GM18502 (cell line): ENCODE results near the gene FBXL15.

Experiments
- ATAC-seq: cut with Tn5 transposase; IDR thresholded peaks from one replicate; pipeline ENCODE4 v1.9.1; 2021; ENCODE audit warnings: mild to moderate bottlenecking; ENCODE audit not compliant: unreplicated experiment, poor library complexity

The FBXL15 gene

GRCh38 chr10:102409604-102410428, 10.8 kb upstream of the FBXL15 start:
- no peak for ATAC-seq

- ATAC-seq, result no peak
Observed at GRCh38 chr10:102410429-102411073, 10.1 kb upstream of the FBXL15 start.

- ATAC-seq, result no peak
Observed at GRCh38 chr10:102411341-102412255, 9.0 kb upstream of the FBXL15 start.

GRCh38 chr10:102412293-102412692, 8.3 kb upstream of the FBXL15 start:
- ATAC-seq, result no peak

GRCh38 chr10:102413053-102413705, 7.5 kb upstream of the FBXL15 start:
- no peak for ATAC-seq

- ATAC-seq, result no peak
Observed at GRCh38 chr10:102413806-102414561, 6.7 kb upstream of the FBXL15 start.

- no peak for ATAC-seq
Observed at GRCh38 chr10:102414749-102415148, 5.9 kb upstream of the FBXL15 start.

- no peak for ATAC-seq
Observed at GRCh38 chr10:102416283-102416682, 4.4 kb upstream of the FBXL15 start.

- no peak for ATAC-seq
Observed at GRCh38 chr10:102416695-102417094, 3.9 kb upstream of the FBXL15 start.

- no peak for ATAC-seq
Observed at GRCh38 chr10:102418622-102419268, 1.9 kb upstream of the FBXL15 start, which contains the start of gene PSD. Gene PSD, minus strand, starts transcription at chr10:102418785. Its CDS starts 1,747 bp downstream, at chr10:102417038.

- no peak for ATAC-seq
Observed at GRCh38 chr10:102419269-102420180, 1.1 kb upstream of the FBXL15 start.

GRCh38 chr10:102420181-102420713, 389 bp upstream of the FBXL15 start:
- ATAC-seq, result no peak

GRCh38 chr10:102421507-102421756, 796 bp downstream of the FBXL15 start:
- ATAC-seq, result no peak

GRCh38 chr10:102421757-102422512, 1.3 kb downstream of the FBXL15 start:
- ATAC-seq, result peak; percentile 1

- ATAC-seq, result no peak
Observed at GRCh38 chr10:102422545-102423129, 2.0 kb downstream of the FBXL15 start.

- no peak for ATAC-seq
Observed at GRCh38 chr10:102423372-102423968, 2.8 kb downstream of the FBXL15 start.
